Hepatocyte (in vitro differentiated cells): ENCODE results near the gene APBA2.

ENCODE experiments used
- CTCF ChIP-seq: fragments of 200-600 bp; sonication (generic); IDR thresholded peaks from 2 replicates; pipeline ENCODE4 v1.5.1; 2016; ENCODE audit warnings: antibody characterized with exemption, mild to moderate bottlenecking; ENCODE audit not compliant: poor library complexity
- EZH2 ChIP-seq: fragments of 200-600 bp; sonication (generic); IDR thresholded peaks from 2 replicates; pipeline ENCODE4 v1.6.1; 2016; ENCODE audit warnings: antibody characterized with exemption, mild to moderate bottlenecking, borderline replicate concordance
- EZH2phosphoT487 ChIP-seq: fragments of 200-600 bp; sonication (generic); IDR thresholded peaks from one replicate; pipeline ENCODE4 v1.6.1; 2018; ENCODE audit warnings: antibody characterized with exemption, mild to moderate bottlenecking, low read depth, moderate library complexity; ENCODE audit not compliant: unreplicated experiment, severe bottlenecking

- no peak for TF ChIP-seq EZH2
- TF ChIP-seq CTCF, result no peak
- TF ChIP-seq EZH2phosphoT487, result no peak
Observed at GRCh38 chr15:28900041-28900891, 14.5 kb downstream of the APBA2 start.
